Renal cortex interstitium (tissue), 15 donors: Measurements from ENCODE around the gene IL17RB. TPM values are rescaled to one million over a fixed set of nuclear protein-coding genes. Genes with fewer than 3 reads are reported as not detected.

ENCODE experiments used
- DNase-seq, 11 donors: peaks; one replicate each; pipeline ENCODE4 v3.0.0-alpha.2; 2013; ENCODE audit warnings: low read depth in 9 of 11, low spot score in 4 of 11; ENCODE audit errors: extremely low read depth in 1 of 11
- long read RNA-seq, 16 experiments: transcript quantifications; one replicate each; lab custom pipeline, GENCODE V29; 2026
- polyA plus RNA-seq, 3 donors: library from polyadenylated mRNA; unstranded; fragments of 120-200 nt; gene quantifications; one replicate each; pipeline ENCODE4 v1.2.1, GENCODE V29; 2013; ENCODE audit not compliant: insufficient read length in 3 of 3

The IL17RB gene, protein sequence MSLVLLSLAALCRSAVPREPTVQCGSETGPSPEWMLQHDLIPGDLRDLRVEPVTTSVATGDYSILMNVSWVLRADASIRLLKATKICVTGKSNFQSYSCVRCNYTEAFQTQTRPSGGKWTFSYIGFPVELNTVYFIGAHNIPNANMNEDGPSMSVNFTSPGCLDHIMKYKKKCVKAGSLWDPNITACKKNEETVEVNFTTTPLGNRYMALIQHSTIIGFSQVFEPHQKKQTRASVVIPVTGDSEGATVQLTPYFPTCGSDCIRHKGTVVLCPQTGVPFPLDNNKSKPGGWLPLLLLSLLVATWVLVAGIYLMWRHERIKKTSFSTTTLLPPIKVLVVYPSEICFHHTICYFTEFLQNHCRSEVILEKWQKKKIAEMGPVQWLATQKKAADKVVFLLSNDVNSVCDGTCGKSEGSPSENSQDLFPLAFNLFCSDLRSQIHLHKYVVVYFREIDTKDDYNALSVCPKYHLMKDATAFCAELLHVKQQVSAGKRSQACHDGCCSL
- polyA plus RNA-seq, result 10 to 100 TPM; 13.7 to 16.7 (median 15.0) TPM
- long read RNA-seq, donor 1, partial matches to known transcripts, result 0 of 5 reads
- long read RNA-seq, donor 1, other reads (novel, unspliced or antisense), result 5 of 5 reads
- long read RNA-seq, donor 2, result 0 reads
- long read RNA-seq, donor 3, partial matches to known transcripts, result 20 of 21 reads
- long read RNA-seq, donor 3, other reads (novel, unspliced or antisense), result 0 of 21 reads
- long read RNA-seq, donor 4, partial matches to known transcripts, result 7 of 7 reads
- long read RNA-seq, donor 4, other reads (novel, unspliced or antisense), result 0 of 7 reads
- long read RNA-seq, donor 5, result 0 reads
- long read RNA-seq, donor 6, partial matches to known transcripts, result 5 of 5 reads
- long read RNA-seq, donor 6, other reads (novel, unspliced or antisense), result 0 of 5 reads
- long read RNA-seq, donor 7, partial matches to known transcripts, result 13 of 13 reads
- long read RNA-seq, donor 7, other reads (novel, unspliced or antisense), result 0 of 13 reads
- long read RNA-seq, donor 8, partial matches to known transcripts, result 0 of 10 reads
- long read RNA-seq, donor 8, other reads (novel, unspliced or antisense), result 10 of 10 reads
- long read RNA-seq, donor 9, partial matches to known transcripts, result 0 of 3 reads
- long read RNA-seq, donor 9, other reads (novel, unspliced or antisense), result 0 of 3 reads
- long read RNA-seq, donor 10, partial matches to known transcripts, result 19 of 21 reads
- long read RNA-seq, donor 10, other reads (novel, unspliced or antisense), result 0 of 21 reads
- long read RNA-seq, donor 11, partial matches to known transcripts, result 0 of 1 reads
- long read RNA-seq, donor 11, other reads (novel, unspliced or antisense), result 0 of 1 reads
- long read RNA-seq, donor 12, result 0 reads
- long read RNA-seq, donor 13, partial matches to known transcripts, result 0 of 14 reads
- long read RNA-seq, donor 13, other reads (novel, unspliced or antisense), result 13 of 14 reads
- long read RNA-seq, donor 14, partial matches to known transcripts, result 0 of 2 reads
- long read RNA-seq, donor 14, other reads (novel, unspliced or antisense), result 0 of 2 reads
- long read RNA-seq, donor 15, result 0 reads
- long read RNA-seq, donor 16, partial matches to known transcripts, result 41 of 43 reads
- long read RNA-seq, donor 16, other reads (novel, unspliced or antisense), result 0 of 43 reads

DNA sequence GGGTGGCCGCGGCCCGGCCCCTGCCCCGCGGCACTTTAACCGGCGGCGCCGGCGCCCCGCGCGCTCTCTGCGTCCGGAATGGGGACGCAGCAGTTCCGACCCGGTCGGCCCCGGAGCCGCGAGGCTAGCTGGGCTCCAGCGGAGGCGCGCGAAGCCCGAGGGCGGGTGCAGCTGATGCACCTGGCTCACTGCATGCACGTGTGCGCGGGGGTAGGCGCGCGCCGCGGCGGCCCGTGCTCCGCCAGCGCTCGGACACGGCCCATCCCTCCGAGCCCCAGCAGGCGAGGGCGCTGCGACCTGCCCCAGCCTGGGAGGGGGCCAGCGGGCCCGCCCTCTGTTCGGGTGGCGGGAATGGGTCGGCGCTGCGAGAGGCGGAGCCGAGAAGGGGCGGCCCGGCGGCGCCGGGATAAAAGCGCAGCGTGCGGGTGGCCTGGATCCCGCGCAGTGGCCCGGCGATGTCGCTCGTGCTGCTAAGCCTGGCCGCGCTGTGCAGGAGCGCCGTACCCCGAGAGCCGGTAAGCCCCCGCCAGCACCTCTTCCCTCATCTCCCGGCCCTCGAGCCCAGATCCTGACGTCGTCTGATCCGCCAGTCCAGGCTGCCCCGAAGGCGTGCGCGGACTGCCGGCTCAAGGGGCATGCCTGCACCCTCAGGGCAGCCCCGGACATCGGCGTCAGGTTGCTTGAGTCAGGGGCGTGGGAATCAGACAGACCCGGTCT is at the start of gene IL17RB, which contains the start of gene CHDH:
IL17RB (plus strand) TSS at position 435 of the 717 bp plus-strand sequence; CDS start at position 456, 21 bp downstream.
CHDH (minus strand) TSS at position 286 of the 717 bp plus-strand sequence. CDS start 22,411 bp downstream, outside the sequence.
- peak in 8 of 11 donors; percentile 36 to 48 (median 41) for DNase-seq

DNA sequence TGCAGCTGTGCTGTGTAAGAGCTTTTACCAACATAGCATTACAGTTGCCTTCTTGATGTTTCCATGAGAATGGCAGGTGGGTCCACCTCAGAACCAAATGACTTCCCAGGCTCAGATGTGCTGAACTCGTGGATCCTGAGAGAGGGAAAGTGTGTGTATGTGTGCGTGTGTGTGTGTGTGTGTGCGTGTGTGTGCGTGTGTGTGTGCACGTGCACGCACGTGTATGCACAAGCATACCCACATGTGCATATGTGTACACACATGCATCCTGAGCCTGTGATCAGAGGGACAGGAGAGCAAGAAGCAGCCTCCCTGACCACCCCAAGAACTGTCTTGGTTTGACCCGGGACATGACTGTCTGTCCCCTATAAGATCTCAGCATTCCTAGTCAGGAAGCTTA is 48.2 kb upstream of the IL17RB start:
- no peak for DNase-seq

DNA sequence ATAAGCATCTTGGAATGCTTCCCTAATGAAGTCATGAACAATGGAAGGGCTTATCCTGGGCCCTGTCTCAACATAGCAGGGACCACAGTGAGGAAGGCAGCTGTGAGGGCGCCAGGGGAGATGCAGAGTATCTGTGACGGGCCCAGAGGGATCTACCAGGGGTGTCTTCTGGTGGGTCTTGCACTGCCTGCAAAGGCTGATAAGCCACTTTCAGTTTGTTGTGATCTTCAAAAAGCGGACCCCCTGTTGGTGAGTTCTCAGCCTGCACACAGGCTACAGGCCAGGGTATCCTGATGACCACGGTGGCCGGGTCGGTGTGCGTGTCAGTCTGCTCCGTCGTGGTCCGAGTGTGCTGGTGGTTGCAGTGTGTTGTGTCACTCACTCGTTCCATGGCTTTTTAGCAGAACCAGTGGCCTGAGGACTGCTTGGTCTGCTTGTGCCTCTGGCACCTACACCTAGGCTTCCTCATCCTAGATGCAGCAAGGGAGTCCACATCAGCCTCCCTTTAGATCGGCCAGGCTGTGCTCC is 47.0 kb upstream of the IL17RB start:
- no peak for DNase-seq

DNA sequence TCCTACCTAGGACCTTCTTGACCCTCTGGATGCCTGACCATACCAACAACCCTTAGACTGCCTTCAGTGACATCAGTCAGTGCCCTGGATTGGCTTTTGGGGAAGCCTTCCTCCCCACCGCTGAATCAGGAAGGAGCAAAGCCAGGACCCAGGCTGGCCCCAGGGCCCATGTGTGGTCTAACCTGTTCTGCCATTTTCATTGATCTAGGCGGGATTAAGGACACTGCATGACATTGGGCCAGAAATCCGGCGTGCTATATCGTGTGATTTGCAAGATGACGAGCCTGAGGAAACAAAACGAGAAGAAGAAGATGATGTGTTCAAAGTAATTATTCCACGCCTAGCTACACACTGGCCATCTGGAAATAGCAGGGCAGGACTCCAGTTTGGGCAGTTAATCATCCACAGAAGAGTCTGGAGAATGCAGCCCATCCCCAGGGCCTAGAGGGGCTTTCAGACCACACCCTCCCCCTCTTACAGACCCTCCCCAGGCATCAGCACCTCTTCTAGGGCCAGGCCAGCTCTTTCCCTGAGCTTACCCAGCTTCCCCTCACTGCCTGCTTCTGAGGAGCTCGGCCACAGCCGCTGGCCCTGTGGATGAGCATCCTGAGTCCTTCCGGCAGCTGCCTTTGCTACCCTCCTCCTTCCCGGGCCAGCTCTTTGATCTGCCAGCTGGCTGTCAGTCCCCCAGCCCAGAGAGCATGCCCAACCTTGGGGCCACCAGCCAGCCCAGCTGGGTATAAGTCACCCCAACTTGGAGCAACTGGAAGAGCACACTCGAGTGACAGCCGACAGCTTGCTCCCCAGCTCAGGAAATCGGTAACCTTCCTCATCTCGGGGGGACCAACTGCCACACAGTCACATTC is 46.1 kb upstream of the IL17RB start:
- DNase-seq, result no peak

DNA sequence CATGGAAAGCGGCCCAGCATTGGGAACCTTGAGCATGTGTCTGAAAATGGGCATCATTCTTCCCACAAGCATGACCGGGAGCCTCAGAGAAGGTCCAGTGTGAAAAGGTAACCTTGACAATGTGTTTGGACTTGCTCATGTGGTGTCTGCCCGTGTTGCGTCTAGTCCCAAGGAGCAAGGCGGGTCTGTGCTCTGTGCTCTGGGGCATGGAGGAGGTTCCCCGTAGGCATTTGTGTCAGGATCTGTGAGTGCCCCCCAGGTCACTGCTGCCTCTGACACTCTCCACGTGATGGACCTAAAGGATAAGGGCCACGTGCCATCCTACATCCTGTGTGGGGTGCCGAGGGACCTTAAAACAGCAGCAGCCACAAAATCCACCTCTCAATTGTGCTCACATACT is 45.0 kb upstream of the IL17RB start:
- no peak for DNase-seq

DNA sequence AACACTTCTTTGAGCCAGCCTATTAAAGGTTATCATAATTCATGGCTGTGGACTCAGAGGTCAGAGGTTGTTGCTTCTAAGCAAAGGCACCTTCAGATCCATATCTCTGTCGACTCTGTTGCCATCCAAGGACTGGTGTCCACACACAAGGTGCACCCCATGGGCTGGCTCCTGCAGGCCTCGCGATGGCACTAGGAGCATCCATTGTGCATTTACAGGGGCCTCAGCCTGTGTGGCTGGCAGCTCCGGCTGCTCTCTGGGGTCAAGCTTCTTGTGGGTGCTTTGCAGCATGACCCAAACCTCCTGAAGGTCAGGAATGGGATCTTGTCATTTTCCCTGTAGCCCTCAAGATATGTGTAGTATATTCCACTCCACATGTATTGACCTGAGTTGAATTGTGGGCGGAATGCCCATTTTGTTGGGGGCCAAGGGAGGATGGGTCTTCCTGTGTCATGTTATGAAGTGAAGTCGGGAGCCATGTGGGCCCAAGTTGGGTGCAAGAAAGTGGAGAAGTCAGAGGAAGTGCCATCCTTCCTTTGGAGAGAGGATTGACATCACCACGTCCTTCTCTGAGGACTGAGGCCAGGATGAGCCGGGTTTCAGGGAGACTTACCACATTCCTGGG is 44.0 kb upstream of the IL17RB start:
- no peak for DNase-seq

DNA sequence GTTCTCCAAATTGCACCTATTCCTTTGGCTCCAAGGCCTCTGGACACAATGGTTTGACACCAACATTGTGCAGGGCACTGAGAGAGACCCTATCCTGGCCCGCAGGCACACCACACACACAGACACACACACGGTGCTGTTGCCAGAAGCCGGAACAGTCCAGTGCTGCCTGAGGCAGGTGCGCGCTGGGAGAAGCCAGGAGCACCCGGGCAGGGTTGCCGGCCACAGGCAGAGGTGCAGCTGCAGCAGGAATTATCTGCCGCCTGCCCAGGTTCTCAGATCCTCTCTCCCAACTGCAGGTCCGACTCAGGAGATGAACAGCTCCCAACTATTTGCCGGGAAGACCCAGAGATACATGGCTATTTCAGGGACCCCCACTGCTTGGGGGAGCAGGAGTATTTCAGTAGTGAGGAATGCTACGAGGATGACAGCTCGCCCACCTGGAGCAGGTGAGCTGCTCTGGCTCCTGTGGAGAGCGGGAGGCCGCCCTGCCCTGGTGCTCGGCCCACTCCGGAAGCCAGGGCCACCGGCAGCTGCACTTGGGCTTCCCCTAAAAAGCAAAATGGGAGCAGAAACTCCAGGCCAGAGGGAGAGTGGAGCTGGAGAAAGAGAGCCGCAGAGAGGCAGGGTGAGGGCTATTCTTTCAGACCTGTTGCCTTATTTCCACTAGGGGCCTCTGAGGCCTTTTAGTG is 43.1 kb upstream of the IL17RB start:
- no peak for DNase-seq

DNA sequence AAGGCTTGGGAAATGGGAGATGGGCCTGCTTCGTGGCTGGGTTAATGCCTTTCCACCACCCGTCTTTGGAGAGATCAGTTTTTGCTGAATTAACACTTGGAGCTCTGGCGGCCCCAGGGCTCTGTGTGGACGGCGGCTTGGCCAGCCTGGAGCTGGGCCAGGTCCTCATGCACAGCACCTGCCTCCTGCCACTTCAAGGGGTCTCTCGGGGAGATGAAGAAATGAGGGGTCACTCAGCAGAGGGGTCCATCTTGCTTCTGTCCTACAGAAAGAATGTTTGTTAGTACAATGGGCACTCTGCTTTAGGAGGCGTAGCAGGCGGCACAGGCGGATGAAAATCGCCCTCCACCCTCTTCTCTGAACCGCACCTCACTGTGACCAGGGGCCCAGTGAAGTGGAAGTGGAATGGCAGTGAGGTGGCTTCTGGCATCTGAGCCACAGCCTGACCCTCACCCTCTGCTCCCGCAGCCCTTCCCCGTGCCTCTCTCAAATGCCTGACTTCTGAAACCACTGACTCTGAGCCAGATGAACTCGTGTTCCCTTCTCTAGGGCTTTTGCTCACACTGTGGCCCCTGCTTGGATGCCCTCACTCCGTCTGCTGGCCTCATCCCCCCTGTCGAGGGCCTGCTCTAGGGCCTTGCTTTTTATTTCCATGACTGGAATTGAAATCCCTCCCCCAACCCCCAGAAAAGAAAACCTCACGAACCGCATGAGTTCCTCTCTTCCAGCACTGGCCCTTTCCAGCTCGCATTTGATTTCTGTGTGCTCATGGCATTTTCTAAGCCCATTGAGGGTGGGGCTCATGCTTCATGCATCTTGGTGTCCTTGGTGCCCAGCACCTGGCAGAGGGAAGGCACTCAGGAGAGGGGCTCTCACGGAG is 42.3 kb upstream of the IL17RB start:
- no peak for DNase-seq

DNA sequence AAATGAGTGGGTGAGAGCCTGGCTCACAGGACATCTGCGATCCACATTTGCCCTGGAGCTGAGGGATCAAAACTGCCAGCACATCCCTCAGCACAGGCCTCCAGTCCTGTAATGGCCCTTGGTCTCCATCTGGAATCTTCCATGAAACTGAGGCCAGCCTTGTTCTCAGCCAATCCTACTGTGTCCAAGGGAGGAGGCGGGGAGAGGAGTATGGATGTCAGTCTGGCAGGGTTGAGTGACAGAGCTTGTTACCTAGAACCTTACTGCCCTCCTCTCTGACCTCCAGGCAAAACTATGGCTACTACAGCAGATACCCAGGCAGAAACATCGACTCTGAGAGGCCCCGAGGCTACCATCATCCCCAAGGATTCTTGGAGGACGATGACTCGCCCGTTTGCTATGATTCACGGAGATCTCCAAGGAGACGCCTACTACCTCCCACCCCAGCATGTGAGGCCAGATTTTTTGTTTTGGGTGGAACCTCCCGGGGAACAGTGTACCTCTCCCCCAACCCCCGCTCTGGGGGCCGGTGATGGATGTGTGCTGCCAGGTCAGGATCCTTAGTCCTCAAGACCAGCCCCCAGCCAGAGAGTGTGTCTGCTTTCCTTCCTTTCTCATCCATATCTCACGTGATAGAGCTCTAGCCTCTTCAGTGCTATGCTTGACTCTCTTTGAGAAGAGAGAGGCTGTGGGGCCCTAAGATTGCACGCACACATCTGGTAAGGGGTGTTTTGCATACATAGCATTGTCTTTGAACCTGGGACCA is 41.5 kb upstream of the IL17RB start:
- no peak for DNase-seq

DNA sequence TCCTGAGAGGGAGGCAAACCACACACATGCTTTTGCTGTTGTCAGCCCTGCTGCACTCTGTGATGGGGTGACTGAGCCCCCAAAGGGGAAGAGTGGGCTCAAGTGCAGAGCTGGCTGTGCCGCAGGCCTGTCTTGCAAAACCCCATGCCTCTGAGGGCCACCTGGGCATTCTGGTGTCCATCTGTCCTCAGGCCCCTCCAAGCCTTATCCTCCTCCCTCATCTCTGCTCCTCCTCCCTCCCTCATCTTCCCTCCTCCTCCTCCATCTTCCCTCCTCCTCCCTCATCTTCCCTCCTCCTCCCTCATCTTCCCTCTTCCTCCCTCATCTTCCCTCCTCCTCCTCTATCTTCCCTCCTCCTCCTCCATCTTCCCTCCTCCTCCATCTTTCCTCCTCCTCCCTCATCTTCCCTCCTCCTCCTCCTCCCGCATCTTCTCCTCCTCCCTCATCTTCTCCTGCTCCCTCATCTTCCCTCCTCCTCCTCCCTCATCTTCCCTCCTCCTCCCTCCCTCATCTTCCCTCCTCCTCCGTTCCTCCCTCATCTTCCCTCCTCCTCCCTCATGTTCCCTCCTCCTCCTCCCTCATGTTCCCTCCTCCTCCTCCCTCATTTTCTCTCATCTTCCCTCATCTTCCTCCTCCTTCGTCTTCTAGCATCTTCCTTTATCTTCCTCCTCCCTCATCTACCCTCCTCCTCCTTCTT is 40.8 kb upstream of the IL17RB start:
- DNase-seq, result no peak

DNA sequence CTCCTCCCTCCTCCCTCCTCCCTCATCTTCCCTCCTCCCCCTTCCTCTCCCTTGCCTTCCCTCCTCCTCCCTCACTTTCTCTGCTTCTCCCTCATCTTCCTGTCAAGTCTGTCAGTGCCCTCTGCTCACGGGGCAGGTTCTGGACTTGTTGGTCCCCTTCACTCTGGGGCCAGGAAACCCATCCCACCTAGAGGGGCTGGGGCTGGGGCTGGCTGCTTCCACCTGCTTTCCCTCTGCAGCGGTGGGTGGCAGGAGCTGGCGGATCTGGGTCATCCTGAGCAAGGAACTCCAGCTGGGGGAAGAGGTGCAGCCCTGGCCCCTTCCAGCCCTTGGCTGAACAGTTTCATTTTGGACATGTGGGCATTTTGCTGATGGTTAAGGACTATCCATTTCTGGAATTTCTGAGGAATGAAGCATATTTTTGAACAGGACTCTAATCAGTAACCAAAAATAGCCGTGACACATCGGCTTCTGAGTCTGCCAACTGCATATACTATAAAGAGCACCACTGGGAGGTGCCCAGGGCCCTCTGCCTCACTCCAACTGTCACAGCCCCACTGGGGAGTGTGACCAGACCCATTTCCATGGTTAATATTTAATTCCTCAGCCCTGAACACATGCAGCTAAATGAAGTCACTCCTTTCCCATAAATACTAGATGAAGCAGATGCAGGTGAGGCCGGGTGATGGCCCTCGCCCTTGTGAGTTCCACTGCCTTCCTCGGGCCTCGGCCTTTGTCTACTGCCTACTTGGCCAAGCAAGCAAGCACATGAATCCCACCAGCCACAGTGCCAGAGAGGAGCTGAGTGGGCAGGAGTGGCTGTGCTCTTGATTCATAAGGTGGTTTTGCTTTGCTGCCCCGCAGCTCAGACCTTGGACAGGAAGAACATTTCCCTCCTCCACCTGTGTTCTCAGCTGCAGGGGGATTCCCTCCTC is 39.9 kb upstream of the IL17RB start:
- peak in 8 of 11 donors; percentile 6 to 46 (median 28) for DNase-seq

DNA sequence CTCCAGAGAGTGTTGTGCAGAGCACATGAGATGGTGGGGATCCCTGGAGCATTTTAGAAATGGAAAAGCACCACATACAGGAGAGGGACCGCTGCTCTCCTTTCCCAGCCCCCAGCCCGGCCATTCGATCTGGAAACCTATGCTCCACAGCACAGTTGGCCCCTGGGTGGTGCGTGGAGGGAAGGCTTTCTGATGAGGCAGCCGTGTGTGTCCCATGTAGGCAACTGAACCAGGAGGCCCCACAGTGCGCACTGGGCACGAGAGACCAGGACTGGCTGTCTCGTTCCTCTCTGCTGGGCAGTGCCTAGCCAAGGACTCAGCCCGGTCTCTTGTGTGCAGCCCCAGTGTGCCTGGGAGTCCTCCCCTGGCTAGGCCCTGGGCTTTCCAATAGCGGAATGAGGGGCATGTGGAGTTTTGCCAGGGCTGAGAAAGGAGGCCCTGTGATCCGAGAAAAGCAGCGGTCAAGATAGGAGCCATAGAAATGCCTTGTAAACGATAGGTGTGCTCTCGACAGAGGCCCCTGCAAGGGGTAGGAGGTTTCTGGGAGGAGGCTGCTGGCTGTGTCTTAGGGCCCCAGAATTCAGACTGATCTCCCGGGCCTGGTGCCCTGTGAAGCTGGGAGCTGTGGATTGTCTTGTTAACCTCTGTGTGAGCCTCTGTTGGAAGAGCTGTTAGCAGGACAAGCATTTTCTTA is 39.1 kb upstream of the IL17RB start:
- DNase-seq, result no peak
